Activated T-cell treated with anti-CD3 and anti-CD28 coated beads, Interleukin-2, amount 50 U/mL, for 72 hours (primary cell): ENCODE data around the gene HNRNPAB. TPM values are rescaled to one million over a fixed set of nuclear protein-coding genes. Genes with fewer than 3 reads are reported as not detected.

ENCODE experiments used
- ATAC-seq, 2 donors: fragments of 150-1000 bp; cut with Tn5 transposase; replicated peaks in 1 of 2; 2 replicates each; pipeline ENCODE4 v1.10.0; 2021; ENCODE audit warnings: moderate library complexity in 2 of 2, mild to moderate bottlenecking in 1 of 2
- DNase-seq, 2 donors: peaks; one replicate each; pipeline ENCODE4 v3.0.0; 2021 to 2022; ENCODE audit warnings: mixed read lengths in 1 of 2
- H3K27ac Mint-ChIP-seq: one replicate; pipeline ENCODE4 v1.8.0; 2022; ENCODE audit warnings: mild to moderate bottlenecking, moderate library complexity, mixed read lengths
- H3K27me3 Mint-ChIP-seq: one replicate; pipeline ENCODE4 v1.8.0; 2022; ENCODE audit warnings: low read depth, mixed read lengths
- H3K36me3 Mint-ChIP-seq, 2 donors: one replicate each; pipeline ENCODE4 v1.8.0; 2022; ENCODE audit warnings: mixed read lengths in 2 of 2, mild to moderate bottlenecking in 1 of 2; ENCODE audit not compliant: insufficient read depth in 2 of 2
- H3K4me1 Mint-ChIP-seq: one replicate; pipeline ENCODE4 v1.8.0; 2022; ENCODE audit warnings: low read depth, mixed read lengths
- H3K4me3 Mint-ChIP-seq, 2 donors: one replicate each; pipeline ENCODE4 v1.8.0; 2022; ENCODE audit warnings: mild to moderate bottlenecking in 2 of 2, mixed read lengths in 2 of 2, moderate library complexity in 2 of 2
- H3K9me3 Mint-ChIP-seq, 2 donors: one replicate each; pipeline ENCODE4 v1.8.0; 2022; ENCODE audit warnings: mixed read lengths in 2 of 2
- total RNA-seq, 2 donors: library from RNA; stranded (reverse); gene quantifications; one replicate each; pipeline ENCODE4 v1.2.3, GENCODE V29; 2022

HNRNPAB gene
- total RNA-seq, 2 donors from 2014 or later, result 196 to 232 TPM

GRCh38 chr5:178210073-178210535, 5.8 kb downstream of the HNRNPAB start:
- H3K4me1 Mint-ChIP-seq, result peaks cover 58% of the 10 kb centered on the region
- no peak for ATAC-seq
- H3K27me3 Mint-ChIP-seq, result no peaks in the 10 kb centered on the region
- no peak overlapping the region for H3K4me3 Mint-ChIP-seq
- no peaks in the 10 kb centered on the region for H3K9me3 Mint-ChIP-seq
- no peak overlapping the region for H3K27ac Mint-ChIP-seq
- H3K36me3 Mint-ChIP-seq, result peaks cover 20 to 53% of the 10 kb centered on the region in 2 donors
- DNase-seq, result no peak

DNA sequence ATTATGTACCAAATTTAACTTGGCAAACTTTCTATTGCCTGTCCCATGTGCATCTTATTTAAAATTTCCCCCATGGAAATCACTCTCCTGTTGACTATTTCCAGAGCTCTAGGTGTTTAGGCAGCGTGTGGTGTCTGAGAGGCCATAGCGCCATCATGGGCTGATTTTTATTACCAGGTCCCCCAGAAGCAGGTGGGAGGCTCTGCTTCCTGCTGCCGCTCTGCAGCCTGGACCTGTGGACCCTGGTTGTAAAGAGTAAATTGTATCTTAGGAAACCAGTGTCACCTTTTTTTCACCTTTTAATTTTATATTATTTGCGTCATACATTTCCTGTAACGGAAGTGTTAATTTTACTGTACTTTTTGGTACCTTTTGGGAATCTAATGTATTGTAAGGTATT, 6.4 kb downstream of the HNRNPAB start:
- Mint-ChIP-seq H3K36me3 (peaks cover 17 to 50% of the 10 kb centered on the region in 2 donors), H3K9me3 (no peaks in the 10 kb centered on the region), H3K27me3 (no peaks in the 10 kb centered on the region), H3K27ac (peak overlapping the region; percentile 49), H3K4me1 (peaks cover 59% of the 10 kb centered on the region), H3K4me3 (no peak overlapping the region)
- no peak for DNase-seq
- ATAC-seq, result no peak

- Mint-ChIP-seq H3K9me3 (no peaks in the 10 kb centered on the region), H3K27me3 (no peaks in the 10 kb centered on the region), H3K27ac (peak overlapping the region; percentile 59), H3K4me3 (no peak overlapping the region), H3K4me1 (peaks cover 59% of the 10 kb centered on the region), H3K36me3 (peaks cover 15 to 48% of the 10 kb centered on the region in 2 donors)
- DNase-seq (no peak), ATAC-seq (no peak)
Measured at GRCh38 chr5:178211095-178212048, 7.0 kb downstream of the HNRNPAB start.

GRCh38 chr5:178212241-178213002, 8.1 kb downstream of the HNRNPAB start:
- ATAC-seq (peak in 1 of 2 donors; percentile 4), DNase-seq (no peak)
- Mint-ChIP-seq H3K4me1 (peaks cover 53% of the 10 kb centered on the region), H3K27ac (peak overlapping the region; percentile 89), H3K9me3 (no peaks in the 10 kb centered on the region), H3K36me3 (peaks cover 14 to 49% of the 10 kb centered on the region in 2 donors), H3K4me3 (no peak overlapping the region), H3K27me3 (no peaks in the 10 kb centered on the region)

GRCh38 chr5:178213003-178213461, 8.7 kb downstream of the HNRNPAB start:
- peaks cover 46% of the 10 kb centered on the region for H3K4me1 Mint-ChIP-seq
- peak in 1 of 2 donors; percentile 14 for ATAC-seq
- peak overlapping the region; percentile 89 for H3K27ac Mint-ChIP-seq

DNA sequence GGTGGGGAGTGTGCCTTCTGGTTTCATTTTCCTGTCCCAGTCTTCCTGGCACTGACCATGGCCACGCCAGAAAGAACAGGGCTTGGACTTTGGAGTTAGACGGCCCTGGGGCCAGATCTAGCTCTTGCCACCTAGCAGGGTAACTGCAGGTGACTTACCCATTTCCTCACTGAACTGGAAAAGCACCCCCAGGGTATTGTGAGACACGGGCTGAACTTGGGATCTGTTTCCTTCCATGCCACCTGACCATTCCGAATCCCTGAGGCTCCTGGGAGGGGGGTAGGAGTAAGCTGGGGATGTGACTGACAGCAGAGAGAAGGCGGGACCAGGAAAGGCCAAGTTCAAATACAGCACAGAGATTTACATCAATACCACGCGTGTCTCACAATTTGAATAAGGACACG, 9.4 kb downstream of the HNRNPAB start:
- Mint-ChIP-seq H3K4me1 (peaks cover 39% of the 10 kb centered on the region), H3K27ac (peak overlapping the region; percentile 89), H3K36me3 (peaks cover 11 to 45% of the 10 kb centered on the region in 2 donors), H3K9me3 (no peaks in the 10 kb centered on the region), H3K27me3 (no peaks in the 10 kb centered on the region), H3K4me3 (no peak overlapping the region)
- ATAC-seq (no peak), DNase-seq (no peak)

More at GRCh38 chr5:178213003-178213461, 8.7 kb downstream of the HNRNPAB start:
- no peak overlapping the region for H3K4me3 Mint-ChIP-seq
- H3K9me3 Mint-ChIP-seq, result no peaks in the 10 kb centered on the region
- peaks cover 12 to 47% of the 10 kb centered on the region in 2 donors for H3K36me3 Mint-ChIP-seq
- no peaks in the 10 kb centered on the region for H3K27me3 Mint-ChIP-seq
- no peak for DNase-seq

- Mint-ChIP-seq H3K4me3 (no peak overlapping the region), H3K27ac (peak overlapping the region; percentile 89), H3K9me3 (no peaks in the 10 kb centered on the region), H3K36me3 (peaks cover 13 to 47% of the 10 kb centered on the region in 2 donors), H3K27me3 (no peaks in the 10 kb centered on the region), H3K4me1 (peaks cover 34% of the 10 kb centered on the region)
- ATAC-seq, result peak in 1 of 2 donors; percentile 2
- DNase-seq, result no peak
Measured at GRCh38 chr5:178214160-178214803, 9.9 kb downstream of the HNRNPAB start.

DNA sequence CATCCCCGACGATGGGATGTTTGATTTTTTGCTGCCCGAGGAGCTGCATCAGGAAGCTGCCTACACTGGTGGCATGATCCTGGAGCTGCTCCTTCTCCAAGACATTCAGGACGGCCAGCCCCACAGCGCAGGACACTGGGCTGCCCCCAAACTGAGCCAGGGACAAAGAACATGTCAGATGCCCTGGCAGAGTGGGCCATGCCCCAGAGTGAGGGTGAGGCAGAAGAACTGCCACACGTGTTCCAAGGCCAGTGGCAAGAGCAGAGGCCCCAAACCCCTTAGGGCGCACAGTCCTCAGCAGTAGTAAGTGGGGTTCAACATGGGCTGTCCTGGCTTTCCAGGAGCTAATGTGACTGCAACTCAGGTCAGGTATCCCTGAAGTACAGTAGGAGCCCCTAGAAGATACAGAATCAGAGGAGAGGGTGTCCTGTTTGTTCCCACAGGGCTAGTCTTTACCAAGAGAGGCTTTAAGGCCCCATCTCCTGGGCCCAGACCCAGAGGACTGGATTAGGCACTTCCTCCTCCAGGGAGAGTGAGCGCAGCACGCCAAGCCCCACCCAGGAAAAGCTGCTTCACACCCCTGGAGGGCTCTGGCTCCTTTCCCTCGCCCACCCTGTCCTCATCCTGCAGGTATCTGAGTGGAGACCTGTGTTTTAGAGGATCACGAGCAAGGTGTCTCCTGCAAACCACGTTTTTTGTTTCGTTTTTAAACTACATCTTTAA, 11.1 kb downstream of the HNRNPAB start:
- ATAC-seq, result peak; percentile 8 to 34

DNA sequence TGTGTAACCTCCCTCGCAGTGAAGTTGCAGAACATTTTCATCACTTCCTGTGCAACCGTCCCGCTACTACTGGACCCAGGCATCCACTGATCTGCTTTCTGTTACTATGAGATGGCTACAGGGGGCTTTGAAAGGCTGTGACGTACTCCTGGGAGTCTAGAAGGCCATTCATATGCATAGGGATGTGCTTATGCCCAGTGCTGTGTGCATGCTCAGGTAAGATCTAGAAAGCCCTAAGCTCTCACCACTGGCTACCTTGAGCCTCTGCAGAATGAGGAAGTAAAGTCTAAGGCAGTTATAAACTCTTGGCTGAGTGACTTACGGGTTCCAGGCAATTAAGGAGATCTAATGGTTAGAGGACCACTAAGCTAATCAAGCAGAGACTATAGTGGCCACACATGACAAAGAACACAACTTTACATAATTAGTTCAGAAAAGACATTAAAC, 11.8 kb downstream of the HNRNPAB start:
- DNase-seq (no peak), ATAC-seq (peak; percentile 5 to 54)
- H3K36me3 Mint-ChIP-seq, result peaks cover 7 to 43% of the 10 kb centered on the region in 2 donors
- no peaks in the 10 kb centered on the region for H3K9me3 Mint-ChIP-seq
- peak overlapping the region; percentile 96 for H3K27ac Mint-ChIP-seq
- peaks cover 28% of the 10 kb centered on the region for H3K4me1 Mint-ChIP-seq
- no peaks in the 10 kb centered on the region for H3K27me3 Mint-ChIP-seq
- peak overlapping the region; percentile 29 to 38 for H3K4me3 Mint-ChIP-seq

More for the DNA sequence above, 11.1 kb downstream of the HNRNPAB start:
- no peak overlapping the region for H3K4me3 Mint-ChIP-seq
- peaks cover 29% of the 10 kb centered on the region for H3K4me1 Mint-ChIP-seq
- no peak for DNase-seq
- H3K27ac Mint-ChIP-seq, result peak overlapping the region; percentile 96
- peaks cover 7 to 43% of the 10 kb centered on the region in 2 donors for H3K36me3 Mint-ChIP-seq
- H3K27me3 Mint-ChIP-seq, result no peaks in the 10 kb centered on the region
- H3K9me3 Mint-ChIP-seq, result no peaks in the 10 kb centered on the region

GRCh38 chr5:178216779-178217178, 12.4 kb downstream of the HNRNPAB start:
- ATAC-seq (no peak), DNase-seq (no peak)
- Mint-ChIP-seq H3K4me3 (no peak overlapping the region), H3K9me3 (no peaks in the 10 kb centered on the region), H3K4me1 (peaks cover 30% of the 10 kb centered on the region), H3K36me3 (peaks cover 7 to 40% of the 10 kb centered on the region in 2 donors), H3K27ac (peak overlapping the region; percentile 96), H3K27me3 (no peaks in the 10 kb centered on the region)

DNA sequence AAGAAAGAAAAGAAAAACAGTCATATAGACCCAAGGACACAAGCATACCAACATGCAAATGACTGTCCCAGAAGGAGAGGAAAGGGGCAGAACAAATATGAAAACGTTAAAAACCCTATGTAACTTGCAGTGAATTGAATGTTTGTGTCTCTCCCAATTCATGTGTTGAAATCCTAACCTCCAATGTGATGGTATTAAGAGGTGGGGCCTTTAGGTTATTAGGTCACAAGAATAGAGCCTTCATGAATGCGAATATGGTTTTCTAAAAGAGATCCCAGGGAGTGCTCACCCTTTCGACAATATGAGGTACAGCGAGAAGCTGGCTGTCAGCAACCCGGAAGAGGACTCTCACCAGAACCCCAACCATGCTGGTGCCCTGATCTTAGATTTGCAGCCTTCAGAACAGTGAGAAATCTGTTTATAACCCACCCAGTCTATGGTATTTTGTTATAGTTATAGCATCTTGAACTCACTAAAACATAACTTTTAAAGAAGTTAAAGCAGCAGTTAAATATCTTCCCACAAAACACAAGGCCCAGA, 14.0 kb downstream of the HNRNPAB start:
- peak overlapping the region; percentile 76 for H3K27ac Mint-ChIP-seq
- peaks cover 34% of the 10 kb centered on the region for H3K4me1 Mint-ChIP-seq
- DNase-seq, result no peak
- no peak overlapping the region for H3K4me3 Mint-ChIP-seq
- H3K27me3 Mint-ChIP-seq, result no peaks in the 10 kb centered on the region
- no peaks in the 10 kb centered on the region for H3K9me3 Mint-ChIP-seq
- H3K36me3 Mint-ChIP-seq, result peaks cover 7 to 41% of the 10 kb centered on the region in 2 donors
- ATAC-seq, result no peak

DNA sequence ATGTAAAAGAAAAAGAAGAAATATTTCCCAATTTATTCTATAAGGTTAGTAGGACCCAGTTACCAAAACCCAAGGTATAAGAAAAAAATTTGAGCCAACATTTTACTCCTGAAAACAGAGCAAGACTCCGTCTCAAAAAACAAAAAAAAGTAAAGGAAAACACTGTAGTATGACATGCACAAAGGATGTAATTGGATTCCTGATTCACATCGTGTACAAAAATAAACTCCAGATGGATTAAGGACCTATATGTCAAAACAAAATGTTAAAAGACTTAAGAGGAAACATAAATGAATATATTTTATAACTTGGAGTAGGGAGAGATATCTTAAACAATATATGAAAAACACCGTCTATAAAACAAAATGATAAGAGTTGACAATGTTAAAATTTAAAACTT, 14.5 kb downstream of the HNRNPAB start:
- no peak overlapping the region for H3K4me3 Mint-ChIP-seq
- H3K27me3 Mint-ChIP-seq, result no peaks in the 10 kb centered on the region
- DNase-seq, result no peak
- ATAC-seq, result no peak
- H3K36me3 Mint-ChIP-seq, result peaks cover 7 to 38% of the 10 kb centered on the region in 2 donors
- H3K4me1 Mint-ChIP-seq, result peaks cover 34% of the 10 kb centered on the region
- H3K9me3 Mint-ChIP-seq, result no peaks in the 10 kb centered on the region
- peak overlapping the region; percentile 76 for H3K27ac Mint-ChIP-seq
